IMR-90 (cell line): Measurements from ENCODE around the gene SVEP1.

ENCODE experiments used
- CEBPB ChIP-seq: IDR thresholded peaks from 2 replicates; pipeline ENCODE4 v1.6.1; 2012; ENCODE audit warnings: low read depth, low read length, improper control_type of control experiment
- CHD1 ChIP-seq: IDR thresholded peaks from 2 replicates; pipeline ENCODE4 v1.6.1; 2012; ENCODE audit warnings: low read depth, low read length, improper control_type of control experiment
- POLR2A ChIP-seq: IDR thresholded peaks from 2 replicates; pipeline ENCODE4 v1.6.1; 2012; ENCODE audit warnings: mild to moderate bottlenecking, low read depth, low read length
- RCOR1 ChIP-seq: IDR thresholded peaks from 2 replicates; pipeline ENCODE4 v1.6.1; 2012; ENCODE audit warnings: mild to moderate bottlenecking, low read length, improper control_type of control experiment; ENCODE audit not compliant: insufficient replicate concordance
- TF ChIP-seq, protein P1 (sequence below): conservative IDR thresholded peaks from 2 replicates; pipeline ENCODE4 v1.5.1; 2012; ENCODE audit warnings: mild to moderate bottlenecking, low read depth, low read length, improper control_type of control experiment

DNA sequence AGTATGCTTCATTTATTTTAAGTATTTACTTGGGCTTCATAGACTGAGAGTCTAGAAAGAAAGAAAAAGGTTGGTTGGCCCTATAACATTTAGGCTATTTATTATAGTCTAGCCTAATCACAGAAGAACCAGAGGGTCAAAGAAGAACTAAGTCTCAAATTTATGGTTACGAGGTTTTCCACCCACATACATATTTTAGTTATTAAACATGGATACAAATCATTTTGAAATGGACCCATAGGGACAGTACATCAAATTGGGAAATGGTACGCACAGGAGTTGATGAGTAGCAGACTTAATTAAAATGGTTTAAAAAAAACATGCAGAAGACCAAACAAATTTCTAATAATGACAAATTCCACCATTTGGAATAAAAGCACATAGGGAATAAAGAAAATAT lies 17.7 kb downstream of the SVEP1 start:
- no peak for TF ChIP-seq POLR2A
- TF ChIP-seq, protein P1, sequence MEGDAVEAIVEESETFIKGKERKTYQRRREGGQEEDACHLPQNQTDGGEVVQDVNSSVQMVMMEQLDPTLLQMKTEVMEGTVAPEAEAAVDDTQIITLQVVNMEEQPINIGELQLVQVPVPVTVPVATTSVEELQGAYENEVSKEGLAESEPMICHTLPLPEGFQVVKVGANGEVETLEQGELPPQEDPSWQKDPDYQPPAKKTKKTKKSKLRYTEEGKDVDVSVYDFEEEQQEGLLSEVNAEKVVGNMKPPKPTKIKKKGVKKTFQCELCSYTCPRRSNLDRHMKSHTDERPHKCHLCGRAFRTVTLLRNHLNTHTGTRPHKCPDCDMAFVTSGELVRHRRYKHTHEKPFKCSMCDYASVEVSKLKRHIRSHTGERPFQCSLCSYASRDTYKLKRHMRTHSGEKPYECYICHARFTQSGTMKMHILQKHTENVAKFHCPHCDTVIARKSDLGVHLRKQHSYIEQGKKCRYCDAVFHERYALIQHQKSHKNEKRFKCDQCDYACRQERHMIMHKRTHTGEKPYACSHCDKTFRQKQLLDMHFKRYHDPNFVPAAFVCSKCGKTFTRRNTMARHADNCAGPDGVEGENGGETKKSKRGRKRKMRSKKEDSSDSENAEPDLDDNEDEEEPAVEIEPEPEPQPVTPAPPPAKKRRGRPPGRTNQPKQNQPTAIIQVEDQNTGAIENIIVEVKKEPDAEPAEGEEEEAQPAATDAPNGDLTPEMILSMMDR = no peak
- no peak for TF ChIP-seq CEBPB
- TF ChIP-seq RCOR1 = no peak
- no peak for TF ChIP-seq CHD1
